ENCODE results near the gene BHLHE40. TPM values are rescaled to one million over a fixed set of nuclear protein-coding genes. Genes with fewer than 3 reads are reported as not detected.

BHLHE40 gene
- total RNA-seq, 4 donors from 2014 or later: 124 to 194 (median 153) TPM

DNA sequence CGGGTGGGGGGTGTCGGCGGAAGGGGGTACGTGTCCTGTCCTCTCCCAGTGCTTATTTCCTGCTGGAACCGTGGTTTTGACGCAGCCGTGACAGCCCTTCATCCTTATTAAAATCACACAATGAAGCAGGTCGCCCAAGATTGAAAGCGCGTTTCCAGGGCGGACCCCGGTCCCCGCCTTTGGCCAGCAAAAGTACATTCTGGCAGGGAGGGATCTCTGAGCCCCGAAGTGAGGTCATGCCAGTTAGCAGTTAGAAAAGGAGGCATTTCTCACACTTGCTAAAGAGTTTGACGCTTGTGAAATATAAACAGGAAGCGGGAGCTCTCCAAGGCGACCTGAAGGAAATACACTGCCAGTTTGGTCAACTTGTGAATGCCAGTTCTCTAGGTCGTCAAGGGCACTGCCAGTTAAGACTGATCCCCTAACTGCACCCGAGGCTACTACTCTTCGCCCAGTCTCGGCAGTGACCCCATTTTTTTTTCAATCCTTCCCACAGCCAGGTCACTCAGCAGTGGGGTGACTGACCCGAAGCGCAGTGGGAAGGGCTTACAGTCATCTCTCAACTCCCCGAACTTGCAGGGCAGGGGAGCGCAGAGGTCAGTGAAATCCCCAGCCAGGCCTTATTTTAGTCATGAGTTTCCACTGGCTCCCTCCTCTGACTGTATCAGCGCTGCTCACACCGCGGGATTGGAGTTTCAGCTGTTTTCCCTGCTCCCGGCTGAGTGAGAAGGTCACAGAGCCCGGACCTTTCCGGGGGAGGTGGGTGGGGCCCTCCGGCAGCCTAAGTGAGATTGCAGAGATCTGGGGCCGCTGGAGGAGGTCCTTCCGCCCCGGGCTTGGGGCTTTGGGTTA lies 2.0 kb upstream of the BHLHE40 start:
- Histone ChIP-seq H3K4me1 (peaks cover 10 to 55% (median 18%) of the 10 kb centered on the region in 3 donors), H3K9me3 (no peaks in the 10 kb centered on the region), H3K4me3 (peak overlapping the region; percentile 69 to 95 (median 86)), H3K36me3 (peaks cover 0 to 6% (median 6%) of the 10 kb centered on the region in 3 donors), H3K27me3 (no peaks in the 10 kb centered on the region), H3K27ac (peak overlapping the region; percentile 95 to 100 (median 99))
- WGBS, 2 donors: 10 to 13% methylated on average over 27 to 33 of the region's 35 CpGs
- intact Hi-C loops (cut with DNase I): loop anchor here (5.0 kb wide), 1 partner anchor 255 kb away; no protein-coding TSS in a partner anchor
- peak in 3 of 4 donors; percentile 14 to 60 (median 40) for TF ChIP-seq POLR2A (IDR thresholded peaks at IDR 0.05)
- TF ChIP-seq, protein P1, sequence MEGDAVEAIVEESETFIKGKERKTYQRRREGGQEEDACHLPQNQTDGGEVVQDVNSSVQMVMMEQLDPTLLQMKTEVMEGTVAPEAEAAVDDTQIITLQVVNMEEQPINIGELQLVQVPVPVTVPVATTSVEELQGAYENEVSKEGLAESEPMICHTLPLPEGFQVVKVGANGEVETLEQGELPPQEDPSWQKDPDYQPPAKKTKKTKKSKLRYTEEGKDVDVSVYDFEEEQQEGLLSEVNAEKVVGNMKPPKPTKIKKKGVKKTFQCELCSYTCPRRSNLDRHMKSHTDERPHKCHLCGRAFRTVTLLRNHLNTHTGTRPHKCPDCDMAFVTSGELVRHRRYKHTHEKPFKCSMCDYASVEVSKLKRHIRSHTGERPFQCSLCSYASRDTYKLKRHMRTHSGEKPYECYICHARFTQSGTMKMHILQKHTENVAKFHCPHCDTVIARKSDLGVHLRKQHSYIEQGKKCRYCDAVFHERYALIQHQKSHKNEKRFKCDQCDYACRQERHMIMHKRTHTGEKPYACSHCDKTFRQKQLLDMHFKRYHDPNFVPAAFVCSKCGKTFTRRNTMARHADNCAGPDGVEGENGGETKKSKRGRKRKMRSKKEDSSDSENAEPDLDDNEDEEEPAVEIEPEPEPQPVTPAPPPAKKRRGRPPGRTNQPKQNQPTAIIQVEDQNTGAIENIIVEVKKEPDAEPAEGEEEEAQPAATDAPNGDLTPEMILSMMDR (IDR thresholded peaks at IDR 0.05): peak in 2 of 6 experiments; percentile 18 to 27
- DNase-seq: no peak

GRCh38 chr3:4977853-4978203 lies 1.4 kb upstream of the BHLHE40 start:
- 0 to 1% methylated on average over 9 to 13 of the region's 13 CpGs for WGBS, 2 donors
- Histone ChIP-seq H3K27me3 (no peaks in the 10 kb centered on the region), H3K9me3 (no peaks in the 10 kb centered on the region), H3K36me3 (peaks cover 0 to 9% (median 6%) of the 10 kb centered on the region in 3 donors), H3K4me3 (peak overlapping the region; percentile 69 to 95 (median 86)), H3K4me1 (peaks cover 10 to 61% (median 19%) of the 10 kb centered on the region in 3 donors), H3K27ac (peak overlapping the region; percentile 95 to 100 (median 99))
- intact Hi-C loops (cut with DNase I): loop anchor here (5.0 kb wide), 1 partner anchor 256 kb away; no protein-coding TSS in a partner anchor
- no peak for DNase-seq
- TF ChIP-seq, protein P1 (IDR thresholded peaks at IDR 0.05): no peak
- TF ChIP-seq POLR2A (IDR thresholded peaks at IDR 0.05): no peak

DNA sequence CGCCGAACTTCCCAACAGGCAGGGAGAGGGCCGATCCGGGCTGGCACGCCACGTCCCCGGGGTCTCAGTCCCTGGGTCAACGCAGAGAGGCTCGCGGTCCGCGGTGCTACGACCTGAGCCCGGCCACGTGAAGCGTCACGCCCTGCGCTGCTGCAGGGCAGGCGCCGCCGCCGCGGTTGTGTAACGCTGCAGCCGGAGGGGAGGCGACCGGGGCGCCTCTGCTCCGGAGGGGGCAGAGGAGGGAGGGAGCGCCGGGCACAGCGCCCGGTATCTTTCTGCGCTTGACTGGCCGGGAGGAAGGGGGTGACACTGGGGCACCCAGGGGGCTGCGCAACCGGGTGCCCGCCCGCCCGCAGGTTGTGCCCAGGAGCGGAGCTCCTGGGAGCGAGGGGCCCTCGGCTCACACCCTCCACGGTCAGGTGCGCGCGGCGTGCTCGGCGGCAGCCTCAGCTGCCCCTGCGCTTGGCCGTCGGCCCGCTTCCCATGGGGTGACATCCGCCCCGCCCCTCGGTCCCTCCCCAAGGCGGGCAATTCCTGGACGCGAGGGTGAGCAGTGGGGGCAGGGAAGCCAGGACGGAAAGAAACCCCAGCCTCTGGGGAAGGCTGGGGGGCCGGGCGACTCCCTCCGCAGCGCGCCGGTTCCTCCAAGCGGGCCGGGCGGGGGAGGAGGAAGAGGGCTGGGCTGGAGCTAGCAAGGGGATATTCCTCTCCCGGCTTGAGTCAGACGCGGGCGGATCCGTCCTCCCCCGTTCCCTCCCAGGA lies 852 bp upstream of the BHLHE40 start:
- TF ChIP-seq, protein P1 (IDR thresholded peaks at IDR 0.05): peak in 2 of 6 experiments; percentile 4 to 10
- TF ChIP-seq POLR2A (IDR thresholded peaks at IDR 0.05): peak in 3 of 4 donors; percentile 49 to 83 (median 83)
- WGBS, 2 donors: 0% methylated on average over 13 to 25 of the region's 76 CpGs
- Histone ChIP-seq H3K4me1 (peaks cover 10 to 61% (median 23%) of the 10 kb centered on the region in 3 donors), H3K27ac (peak overlapping the region; percentile 95 to 100 (median 99)), H3K36me3 (peaks cover 0 to 15% (median 6%) of the 10 kb centered on the region in 3 donors), H3K9me3 (no peaks in the 10 kb centered on the region), H3K4me3 (peak overlapping the region; percentile 69 to 95 (median 86)), H3K27me3 (no peaks in the 10 kb centered on the region)
- intact Hi-C loops (cut with DNase I): loop anchor here (5.0 kb wide), 1 partner anchor 256 kb away; no protein-coding TSS in a partner anchor
- peak; percentile 86 for DNase-seq

GRCh38 chr3:4978966-4979427 lies 240 bp upstream of the BHLHE40 start:
- Histone ChIP-seq H3K27me3 (no peaks in the 10 kb centered on the region), H3K4me3 (peak overlapping the region; percentile 69 to 95 (median 86)), H3K4me1 (peaks cover 16 to 66% (median 25%) of the 10 kb centered on the region in 3 donors), H3K36me3 (peaks cover 0 to 20% (median 6%) of the 10 kb centered on the region in 3 donors), H3K9me3 (no peaks in the 10 kb centered on the region), H3K27ac (peak overlapping the region; percentile 95 to 100 (median 99))
- 0% methylated on average over 1 to 7 of the region's 31 CpGs for WGBS, 2 donors
- TF ChIP-seq POLR2A (IDR thresholded peaks at IDR 0.05): no peak
- TF ChIP-seq, protein P1 (IDR thresholded peaks at IDR 0.05): no peak
- intact Hi-C loops (cut with DNase I): loop anchor here (5.0 kb wide), 1 partner anchor 257 kb away; no protein-coding TSS in a partner anchor
- DNase-seq: peak; percentile 88
